Peyer's patch (tissue), 4 donors: ENCODE results near the gene GCDH.

ENCODE experiments used
- POLR2A ChIP-seq, 2 donors: fragments of 450-650 bp; IDR thresholded peaks; one replicate each; pipeline ENCODE4 v1.5.1; 2017; ENCODE audit warnings: antibody characterized with exemption in 2 of 2, mild to moderate bottlenecking in 2 of 2, moderate library complexity in 2 of 2
- TF ChIP-seq, protein P1 (sequence below), 6 experiments: fragments of 450-650 bp in 4 of 6; fragments of 200-600 bp in 2 of 6; sonication (generic) in 1 of 6; IDR thresholded peaks; one replicate each; pipeline ENCODE4 v1.5.1; 2017 to 2019; ENCODE audit warnings: antibody characterized with exemption in 6 of 6, mild to moderate bottlenecking in 3 of 6, moderate library complexity in 1 of 6

DNA sequence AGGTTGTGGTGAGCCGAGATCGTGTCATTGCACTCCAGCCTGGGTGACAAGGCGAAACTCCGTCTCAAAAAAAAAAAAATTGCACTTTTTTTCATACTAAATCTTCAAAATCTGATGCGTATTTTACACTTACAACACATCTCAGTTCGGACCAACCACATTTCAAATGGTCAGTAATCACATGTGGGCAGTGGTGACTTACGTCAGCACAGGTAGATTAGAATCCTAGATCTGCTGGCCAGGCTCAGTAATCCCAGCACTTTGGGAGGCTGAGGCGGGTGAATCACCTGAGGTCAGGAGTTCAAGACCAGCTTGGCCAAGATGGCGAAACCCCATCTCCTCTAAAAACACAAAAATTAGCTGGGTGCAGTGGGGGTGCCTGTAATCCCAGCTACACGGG lies 44.1 kb downstream of the GCDH start:
- TF ChIP-seq POLR2A (IDR thresholded peaks at IDR 0.05) = no peak
- TF ChIP-seq, protein P1, sequence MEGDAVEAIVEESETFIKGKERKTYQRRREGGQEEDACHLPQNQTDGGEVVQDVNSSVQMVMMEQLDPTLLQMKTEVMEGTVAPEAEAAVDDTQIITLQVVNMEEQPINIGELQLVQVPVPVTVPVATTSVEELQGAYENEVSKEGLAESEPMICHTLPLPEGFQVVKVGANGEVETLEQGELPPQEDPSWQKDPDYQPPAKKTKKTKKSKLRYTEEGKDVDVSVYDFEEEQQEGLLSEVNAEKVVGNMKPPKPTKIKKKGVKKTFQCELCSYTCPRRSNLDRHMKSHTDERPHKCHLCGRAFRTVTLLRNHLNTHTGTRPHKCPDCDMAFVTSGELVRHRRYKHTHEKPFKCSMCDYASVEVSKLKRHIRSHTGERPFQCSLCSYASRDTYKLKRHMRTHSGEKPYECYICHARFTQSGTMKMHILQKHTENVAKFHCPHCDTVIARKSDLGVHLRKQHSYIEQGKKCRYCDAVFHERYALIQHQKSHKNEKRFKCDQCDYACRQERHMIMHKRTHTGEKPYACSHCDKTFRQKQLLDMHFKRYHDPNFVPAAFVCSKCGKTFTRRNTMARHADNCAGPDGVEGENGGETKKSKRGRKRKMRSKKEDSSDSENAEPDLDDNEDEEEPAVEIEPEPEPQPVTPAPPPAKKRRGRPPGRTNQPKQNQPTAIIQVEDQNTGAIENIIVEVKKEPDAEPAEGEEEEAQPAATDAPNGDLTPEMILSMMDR (IDR thresholded peaks at IDR 0.05) = no peak
